Skin epidermis (tissue), 12 donors: Measurements from ENCODE around the gene CLNS1A.
A peak's percentile ranks its signal among the peaks of the same experiment; 100 is the strongest.
"Not testable (repeated sequence)": the region's sequence is repeated elsewhere in the genome, so short reads cannot be mapped to it uniquely, and the experiment has no call there.

Experiments used
- H3K27ac ChIP-seq, 21 experiments: fragments of 200-600 bp; sonication (generic) in 11 of 21; one replicate each; pipeline ENCODE4 v1.5.0; 2020; ENCODE audit warnings: mild to moderate bottlenecking in 3 of 21, inconsistent platforms in 2 of 21, moderate library complexity in 2 of 21
- H3K4me3 ChIP-seq, 7 experiments: fragments of 200-600 bp; sonication (generic) in 2 of 7; one replicate each; pipeline ENCODE4 v1.5.0; 2020; ENCODE audit warnings: inconsistent platforms in 2 of 7, mild to moderate bottlenecking in 2 of 7, moderate library complexity in 1 of 7

The CLNS1A gene

GRCh38 chr11:77633926-77634325 is 3.7 kb downstream of the CLNS1A start:
- H3K4me3 ChIP-seq: not testable (repeated sequence)
- peak overlapping the region in 5 of 21 experiments; percentile 12 to 49 (median 30) for H3K27ac ChIP-seq

GRCh38 chr11:77630157-77630710 is 7.4 kb downstream of the CLNS1A start:
- H3K27ac ChIP-seq: no peak overlapping the region
- H3K4me3 ChIP-seq: no peak overlapping the region

GRCh38 chr11:77619576-77620198 is 17.9 kb downstream of the CLNS1A start:
- Histone ChIP-seq H3K27ac (no peak overlapping the region), H3K4me3 (no peak overlapping the region)

GRCh38 chr11:77617892-77618291 is 19.7 kb downstream of the CLNS1A start:
- H3K27ac ChIP-seq: peak overlapping the region in 3 of 21 experiments; percentile 1 to 21 (median 9)
- no peak overlapping the region for H3K4me3 ChIP-seq

GRCh38 chr11:77611921-77612320 is 25.7 kb downstream of the CLNS1A start:
- Histone ChIP-seq H3K27ac (no peak overlapping the region), H3K4me3 (no peak overlapping the region)

GRCh38 chr11:77609234-77609633 is 28.4 kb downstream of the CLNS1A start:
- Histone ChIP-seq H3K27ac (no peak overlapping the region), H3K4me3 (no peak overlapping the region)

- Histone ChIP-seq H3K4me3 (no peak overlapping the region), H3K27ac (no peak overlapping the region)
Observed at GRCh38 chr11:77604281-77604680, 33.3 kb downstream of the CLNS1A start.

GRCh38 chr11:77602381-77603088 is 35.1 kb downstream of the CLNS1A start:
- Histone ChIP-seq H3K4me3 (no peak overlapping the region), H3K27ac (no peak overlapping the region)

- Histone ChIP-seq H3K27ac (no peak overlapping the region), H3K4me3 (no peak overlapping the region)
Observed at GRCh38 chr11:77598195-77598594, 39.4 kb downstream of the CLNS1A start.

GRCh38 chr11:77596626-77597025 is 41.0 kb downstream of the CLNS1A start:
- Histone ChIP-seq H3K4me3 (no peak overlapping the region), H3K27ac (no peak overlapping the region)

- H3K4me3 ChIP-seq: no peak overlapping the region
- no peak overlapping the region for H3K27ac ChIP-seq
Observed at GRCh38 chr11:77593883-77594282, 43.7 kb downstream of the CLNS1A start.

- Histone ChIP-seq H3K27ac (no peak overlapping the region), H3K4me3 (no peak overlapping the region)
Observed at GRCh38 chr11:77592727-77593126, 44.9 kb downstream of the CLNS1A start.

- H3K27ac ChIP-seq: peak overlapping the region in 8 of 21 experiments; percentile 31 to 83 (median 68)
- peak overlapping the region; percentile 43 to 74 (median 57) for H3K4me3 ChIP-seq
Observed at GRCh38 chr11:77590194-77590782, 47.3 kb downstream of the CLNS1A start.

- Histone ChIP-seq H3K27ac (peak within 1 kb of the TSS in 17 of 21 experiments; percentile 22 to 83 (median 65)), H3K4me3 (peak within 1 kb of the TSS; percentile 43 to 74 (median 57))
Observed at GRCh38 chr11:77589521-77590193, 47.9 kb downstream of the CLNS1A start, which contains the start of gene AQP11. Gene AQP11 (plus strand): TSS chr11:77589953. CDS start chr11:77589993, 40 bp downstream.

GRCh38 chr11:77589181-77589520 is 48.4 kb downstream of the CLNS1A start:
- H3K27ac ChIP-seq: peak overlapping the region in 15 of 21 experiments; percentile 22 to 83 (median 67)

GRCh38 chr11:77580712-77581337 is 56.8 kb downstream of the CLNS1A start:
- Histone ChIP-seq H3K27ac (no peak overlapping the region), H3K4me3 (no peak overlapping the region)

More at GRCh38 chr11:77589181-77589520, 48.4 kb downstream of the CLNS1A start:
- peak overlapping the region; percentile 43 to 74 (median 57) for H3K4me3 ChIP-seq

GRCh38 chr11:77575428-77575827 is 62.2 kb downstream of the CLNS1A start:
- not testable (repeated sequence) for H3K4me3 ChIP-seq, H3K27ac ChIP-seq

- not testable (repeated sequence) for H3K27ac ChIP-seq, H3K4me3 ChIP-seq
Observed at GRCh38 chr11:77570896-77571295, 66.7 kb downstream of the CLNS1A start.

GRCh38 chr11:77569676-77570070 is 67.9 kb downstream of the CLNS1A start:
- H3K27ac ChIP-seq: no peak overlapping the region
- no peak overlapping the region for H3K4me3 ChIP-seq
